Rectal smooth muscle tissue (tissue), 1 donor: ENCODE data around the gene RBBP7.

Experiments used
- H3K27ac ChIP-seq: one replicate; pipeline ENCODE4 v1.7.0; 2013; ENCODE audit warnings: low read depth, low read length, inconsistent platforms
- H3K27me3 ChIP-seq: one replicate; pipeline ENCODE4 v1.7.0; 2013; ENCODE audit warnings: low read length; ENCODE audit not compliant: control insufficient read depth, insufficient read depth
- H3K36me3 ChIP-seq: one replicate; pipeline ENCODE4 v1.7.0; 2013; ENCODE audit warnings: low read length; ENCODE audit not compliant: control insufficient read depth, insufficient read depth
- H3K4me1 ChIP-seq: one replicate; pipeline ENCODE4 v1.7.0; 2013; ENCODE audit warnings: low read length; ENCODE audit not compliant: control insufficient read depth, insufficient read depth
- H3K4me3 ChIP-seq: one replicate; pipeline ENCODE4 v1.7.0; 2013; ENCODE audit warnings: low read length
- H3K9ac ChIP-seq: one replicate; pipeline ENCODE4 v1.7.0; 2013; ENCODE audit warnings: low read length

Gene RBBP7

DNA sequence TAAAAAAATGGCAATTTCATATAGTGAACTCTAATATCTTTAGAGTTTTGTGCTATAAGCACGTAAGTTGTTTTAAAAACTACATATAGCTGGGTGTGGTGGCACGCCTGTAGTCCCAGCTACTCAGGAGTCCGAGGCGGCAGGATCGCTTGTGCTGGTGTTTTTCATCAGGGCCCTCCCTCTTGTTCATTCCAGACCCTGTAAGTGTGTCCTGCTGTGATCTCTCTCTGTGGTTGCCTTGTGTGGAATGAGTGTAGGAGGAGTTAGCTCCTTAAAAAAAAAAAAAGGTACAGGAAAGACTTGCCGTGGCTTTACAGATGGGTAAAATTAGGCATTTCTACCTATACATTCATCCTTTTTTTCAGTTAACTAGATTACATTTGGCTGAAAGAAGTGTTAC lies 35.4 kb downstream of the RBBP7 start:
- Histone ChIP-seq H3K27ac (no peak overlapping the region), H3K4me1 (no peaks in the 10 kb centered on the region), H3K9ac (no peak overlapping the region), H3K4me3 (no peak overlapping the region), H3K27me3 (no peaks in the 10 kb centered on the region), H3K36me3 (peaks cover 5% of the 10 kb centered on the region)

- Histone ChIP-seq H3K4me1 (no peaks in the 10 kb centered on the region), H3K4me3 (no peak overlapping the region), H3K27ac (no peak overlapping the region), H3K9ac (no peak overlapping the region), H3K27me3 (no peaks in the 10 kb centered on the region), H3K36me3 (peaks cover 5% of the 10 kb centered on the region)
Observed at GRCh38 chrX:16832301-16832700, 37.9 kb downstream of the RBBP7 start.

DNA sequence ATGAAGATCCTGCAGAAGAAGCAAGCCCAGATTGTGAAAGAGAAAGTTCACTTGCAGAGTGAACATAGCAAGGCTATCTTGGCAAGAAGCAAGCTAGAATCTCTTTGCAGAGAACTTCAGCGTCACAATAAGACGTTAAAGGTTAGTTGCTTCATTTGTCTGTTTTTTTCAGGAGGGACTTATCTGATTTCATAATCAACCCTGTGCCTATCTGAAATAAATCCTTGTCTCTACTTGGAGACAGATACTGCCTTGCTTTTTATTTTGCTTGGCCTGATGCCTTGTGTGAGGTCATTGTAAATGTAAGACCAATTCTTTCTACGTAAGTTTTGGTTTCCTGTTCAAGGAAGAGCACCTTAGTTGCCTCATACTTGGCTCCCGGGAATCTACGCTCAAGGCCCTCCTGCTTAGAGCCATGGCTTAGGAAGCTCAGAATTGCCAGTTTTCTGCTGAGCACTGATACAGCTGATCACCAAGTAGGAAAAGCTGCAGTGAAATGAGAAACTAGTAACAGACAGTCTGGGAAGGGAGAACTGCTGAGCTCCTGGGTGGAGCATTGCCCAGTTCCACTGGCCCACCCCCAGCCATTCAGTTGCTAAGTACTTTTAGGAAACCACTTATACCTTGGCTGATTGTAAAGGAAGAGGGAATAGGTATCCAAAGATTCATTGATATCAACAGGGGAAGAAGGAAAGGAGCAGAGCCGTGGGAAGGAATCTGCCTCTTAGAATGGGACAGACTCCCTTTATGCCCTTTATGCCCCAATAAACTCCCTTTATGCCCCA lies 41.8 kb downstream of the RBBP7 start:
- Histone ChIP-seq H3K27me3 (no peaks in the 10 kb centered on the region), H3K4me3 (no peak overlapping the region), H3K9ac (no peak overlapping the region), H3K36me3 (peaks cover 5% of the 10 kb centered on the region), H3K4me1 (no peaks in the 10 kb centered on the region), H3K27ac (peak overlapping the region; percentile 64)

- Histone ChIP-seq H3K27ac (no peak overlapping the region), H3K9ac (no peak overlapping the region), H3K4me1 (no peaks in the 10 kb centered on the region), H3K4me3 (no peak overlapping the region), H3K27me3 (no peaks in the 10 kb centered on the region), H3K36me3 (peaks cover 1% of the 10 kb centered on the region)
Observed at GRCh38 chrX:16827225-16827624, 42.9 kb downstream of the RBBP7 start.

DNA sequence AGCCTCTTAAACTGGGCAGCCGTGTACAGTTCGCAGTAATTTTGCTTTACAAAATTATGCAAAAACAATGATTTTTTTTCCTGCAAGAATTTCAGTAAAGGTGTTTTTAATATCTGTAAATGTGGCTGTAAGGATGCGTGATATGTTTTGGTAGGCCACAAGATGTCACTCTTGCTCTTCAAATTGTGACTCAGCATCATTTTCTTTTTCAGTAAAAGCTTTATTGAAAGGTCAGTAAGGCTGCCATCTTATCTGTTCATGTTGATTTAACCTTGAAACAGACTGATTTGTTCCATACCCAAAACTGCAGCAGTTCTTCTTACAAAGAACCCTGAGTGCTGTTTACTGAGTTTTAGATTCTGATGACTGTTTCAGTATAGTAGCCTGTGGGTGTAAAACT lies 44.0 kb downstream of the RBBP7 start:
- no peaks in the 10 kb centered on the region for H3K27me3 ChIP-seq
- H3K36me3 ChIP-seq, result no peaks in the 10 kb centered on the region
- H3K4me3 ChIP-seq, result no peak overlapping the region
- H3K9ac ChIP-seq, result no peak overlapping the region
- no peaks in the 10 kb centered on the region for H3K4me1 ChIP-seq
- no peak overlapping the region for H3K27ac ChIP-seq

DNA sequence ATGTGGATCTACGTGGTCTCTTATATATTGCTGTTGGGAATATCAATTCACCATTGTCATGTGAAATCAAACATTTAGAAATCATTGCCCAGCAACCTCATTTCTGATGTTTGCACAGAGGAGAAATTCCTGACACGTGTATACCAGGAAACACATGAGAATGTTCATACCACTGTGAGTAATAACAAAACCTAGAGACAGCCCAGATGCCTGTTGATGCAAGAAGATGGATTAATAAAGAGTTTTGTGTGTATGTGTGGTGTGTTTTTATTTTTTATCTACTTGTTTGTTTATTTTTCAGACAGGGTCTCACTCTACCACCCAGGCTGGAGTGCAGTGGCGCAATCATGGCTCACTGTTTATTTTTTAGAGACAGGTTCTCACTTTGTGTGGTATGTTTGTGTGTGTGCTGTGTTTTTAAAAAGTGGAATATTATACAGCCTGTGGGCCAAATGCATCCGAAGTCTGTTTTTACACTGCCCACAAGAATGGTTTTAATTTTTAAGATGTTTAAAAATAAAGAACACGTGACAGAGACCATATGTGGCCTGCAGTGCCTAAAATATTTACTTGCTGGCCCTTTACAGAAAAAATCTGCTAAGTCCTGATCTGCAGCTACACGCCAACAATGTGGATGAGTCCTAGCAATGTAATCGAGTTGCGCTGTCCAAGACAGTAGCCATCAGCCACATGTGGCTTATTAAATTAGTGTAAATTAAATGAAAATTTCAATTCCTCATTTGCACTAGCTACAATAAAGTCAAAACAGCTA lies 44.7 kb downstream of the RBBP7 start:
- H3K4me1 ChIP-seq, result no peaks in the 10 kb centered on the region
- H3K9ac ChIP-seq, result no peak overlapping the region
- H3K36me3 ChIP-seq, result no peaks in the 10 kb centered on the region
- no peak overlapping the region for H3K4me3 ChIP-seq
- H3K27ac ChIP-seq, result no peak overlapping the region
- no peaks in the 10 kb centered on the region for H3K27me3 ChIP-seq

GRCh38 chrX:16822723-16823122 lies 47.4 kb downstream of the RBBP7 start:
- peaks cover 4% of the 10 kb centered on the region for H3K36me3 ChIP-seq

GRCh38 chrX:16819634-16820033 lies 50.5 kb downstream of the RBBP7 start:
- Histone ChIP-seq H3K27ac (no peak overlapping the region), H3K4me3 (no peak overlapping the region), H3K27me3 (no peaks in the 10 kb centered on the region), H3K9ac (no peak overlapping the region), H3K4me1 (no peaks in the 10 kb centered on the region), H3K36me3 (peaks cover 4% of the 10 kb centered on the region)

More at GRCh38 chrX:16822723-16823122, 47.4 kb downstream of the RBBP7 start:
- H3K4me3 ChIP-seq, result no peak overlapping the region
- no peaks in the 10 kb centered on the region for H3K4me1 ChIP-seq
- no peaks in the 10 kb centered on the region for H3K27me3 ChIP-seq
- no peak overlapping the region for H3K27ac ChIP-seq
- no peak overlapping the region for H3K9ac ChIP-seq

DNA sequence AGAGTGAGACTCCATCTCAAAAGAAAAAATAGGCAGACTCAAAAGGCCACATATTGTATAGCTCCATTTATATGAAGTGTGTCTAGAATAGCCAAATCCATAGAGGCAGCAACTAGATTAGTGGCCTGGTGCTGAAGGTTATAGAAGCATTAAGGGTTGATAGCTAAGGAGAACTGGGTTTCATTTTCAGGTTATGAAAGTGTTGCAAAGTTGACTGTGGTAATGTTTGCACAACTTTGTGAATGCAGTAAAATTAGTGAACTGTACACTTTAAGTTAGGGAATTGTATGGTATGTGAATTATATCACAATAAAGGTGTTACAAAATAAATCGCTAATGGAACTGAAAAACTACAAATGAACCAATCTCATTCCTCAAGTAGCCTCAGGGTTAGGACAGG lies 55.6 kb downstream of the RBBP7 start:
- Histone ChIP-seq H3K4me3 (no peak overlapping the region), H3K9ac (no peak overlapping the region), H3K4me1 (no peaks in the 10 kb centered on the region), H3K27ac (no peak overlapping the region), H3K36me3 (peaks cover 4% of the 10 kb centered on the region), H3K27me3 (no peaks in the 10 kb centered on the region)

DNA sequence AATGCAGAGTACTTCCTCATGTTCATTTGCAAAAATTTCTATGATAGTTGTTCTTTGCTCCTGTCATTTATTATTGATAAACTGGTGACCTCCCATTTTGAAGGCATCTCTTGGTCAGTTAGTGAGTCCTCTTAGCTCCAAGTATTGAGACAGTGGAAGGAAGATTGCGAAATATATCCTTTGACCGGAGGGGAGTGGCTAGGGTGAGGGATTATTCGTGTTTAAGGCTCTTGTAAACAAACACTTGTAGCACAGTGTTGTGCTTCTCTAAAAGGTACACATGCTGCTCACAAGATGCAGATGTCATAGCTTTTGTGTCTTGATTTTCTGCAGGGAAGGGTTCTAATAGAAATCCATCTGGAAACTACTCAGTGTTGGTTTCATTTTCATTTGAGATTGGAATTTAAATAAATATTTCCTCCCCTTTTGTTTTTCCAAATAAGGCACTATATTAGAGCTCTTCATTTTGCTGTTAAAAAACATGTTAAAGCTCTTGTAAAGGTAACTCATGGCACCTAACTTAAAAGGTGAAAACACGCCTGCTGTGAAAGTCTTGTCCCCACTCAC lies 62.1 kb downstream of the RBBP7 start:
- Histone ChIP-seq H3K27ac (no peak overlapping the region), H3K9ac (no peak overlapping the region), H3K4me3 (peak overlapping the region; percentile 47), H3K27me3 (no peaks in the 10 kb centered on the region), H3K4me1 (no peaks in the 10 kb centered on the region), H3K36me3 (no peaks in the 10 kb centered on the region)

DNA sequence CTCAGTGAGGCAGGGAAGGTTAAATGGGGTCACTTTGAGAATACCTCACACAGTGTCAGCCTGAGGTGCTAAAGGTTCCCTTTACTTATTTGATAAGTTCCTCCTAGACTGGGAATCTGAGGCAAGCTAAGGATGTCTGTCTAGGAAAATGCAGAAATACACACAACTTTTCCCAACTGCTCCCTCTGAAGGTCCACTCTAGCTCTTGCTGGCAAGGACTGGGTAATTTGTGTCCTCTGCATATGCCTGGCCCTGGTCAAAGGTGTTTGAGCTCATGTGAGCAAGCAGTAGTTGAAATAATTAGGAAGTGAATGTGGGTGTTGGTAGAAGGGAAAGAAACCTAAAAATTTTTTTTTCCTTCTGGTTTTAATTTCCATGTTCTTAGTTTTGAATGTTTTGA lies 62.6 kb downstream of the RBBP7 start:
- Histone ChIP-seq H3K27ac (no peak overlapping the region), H3K36me3 (no peaks in the 10 kb centered on the region), H3K9ac (no peak overlapping the region), H3K27me3 (no peaks in the 10 kb centered on the region), H3K4me3 (no peak overlapping the region), H3K4me1 (no peaks in the 10 kb centered on the region)

GRCh38 chrX:16804923-16805464 lies 65.2 kb downstream of the RBBP7 start:
- Histone ChIP-seq H3K36me3 (no peaks in the 10 kb centered on the region), H3K27me3 (no peaks in the 10 kb centered on the region), H3K4me3 (no peak overlapping the region), H3K4me1 (no peaks in the 10 kb centered on the region), H3K9ac (no peak overlapping the region), H3K27ac (no peak overlapping the region)
